ENCODE data around the gene C5orf47. TPM values are rescaled to one million over a fixed set of nuclear protein-coding genes. Genes with fewer than 3 reads are reported as not detected.
A peak's percentile ranks its signal among the peaks of the same experiment; 100 is the strongest.

The C5orf47 gene
- total RNA-seq, 1 experiment from 2014 or later: not detected

DNA sequence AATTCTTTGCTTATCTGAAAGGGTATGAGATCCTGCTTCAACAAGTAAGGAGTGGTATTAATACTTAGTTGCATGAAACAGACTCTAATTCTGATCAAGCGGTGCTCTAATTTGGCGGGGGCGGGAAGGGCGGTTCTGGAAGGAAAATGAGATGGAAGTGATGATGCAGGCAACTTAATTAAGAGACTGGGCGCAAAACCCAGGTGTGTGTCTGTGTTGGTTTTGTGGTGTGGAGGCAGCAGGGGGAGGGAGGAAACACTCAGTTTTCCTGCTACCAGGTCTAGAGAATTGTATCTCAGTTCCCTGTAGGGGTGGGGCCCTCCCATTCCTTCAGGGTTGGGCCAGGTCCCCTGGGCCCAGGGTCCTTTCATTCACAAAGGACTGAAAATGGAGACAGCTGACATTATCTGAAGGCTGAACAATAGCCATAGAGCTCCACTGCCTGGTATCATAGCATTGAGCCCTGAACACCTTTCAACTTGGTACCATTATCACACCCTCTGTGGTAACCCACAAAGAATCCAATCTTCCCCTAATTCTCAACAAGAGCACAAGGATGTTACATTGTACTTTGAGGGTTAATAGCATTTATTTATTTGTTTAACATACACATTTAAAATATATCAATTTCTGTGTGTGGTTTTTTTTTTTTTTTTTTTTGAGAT, 17.2 kb upstream of the C5orf47 start:
- no peak overlapping the region for H3K4me3 Mint-ChIP-seq (ENCODE audit: low read depth, unreplicated experiment)
- CTCF ChIA-PET: interaction anchor here (1.4 to 3.0 kb wide), 2 partner anchors 356 kb away, joined by 3 to 17 read pairs; partner anchors contain the start of gene BOD1
- intact Hi-C loops (cut with micrococcal nuclease; ENCODE audit: unreplicated experiment): loop anchor here (2.0 to 5.0 kb wide), 3 partner anchors 53 to 207 kb away; no protein-coding TSS in a partner anchor
- H3K27ac Mint-ChIP-seq (ENCODE audit: unreplicated experiment): no peak overlapping the region
- H3K4me1 Mint-ChIP-seq (ENCODE audit: low read depth, unreplicated experiment): peaks cover 22% of the 10 kb centered on the region
- TF ChIP-seq, protein P1, sequence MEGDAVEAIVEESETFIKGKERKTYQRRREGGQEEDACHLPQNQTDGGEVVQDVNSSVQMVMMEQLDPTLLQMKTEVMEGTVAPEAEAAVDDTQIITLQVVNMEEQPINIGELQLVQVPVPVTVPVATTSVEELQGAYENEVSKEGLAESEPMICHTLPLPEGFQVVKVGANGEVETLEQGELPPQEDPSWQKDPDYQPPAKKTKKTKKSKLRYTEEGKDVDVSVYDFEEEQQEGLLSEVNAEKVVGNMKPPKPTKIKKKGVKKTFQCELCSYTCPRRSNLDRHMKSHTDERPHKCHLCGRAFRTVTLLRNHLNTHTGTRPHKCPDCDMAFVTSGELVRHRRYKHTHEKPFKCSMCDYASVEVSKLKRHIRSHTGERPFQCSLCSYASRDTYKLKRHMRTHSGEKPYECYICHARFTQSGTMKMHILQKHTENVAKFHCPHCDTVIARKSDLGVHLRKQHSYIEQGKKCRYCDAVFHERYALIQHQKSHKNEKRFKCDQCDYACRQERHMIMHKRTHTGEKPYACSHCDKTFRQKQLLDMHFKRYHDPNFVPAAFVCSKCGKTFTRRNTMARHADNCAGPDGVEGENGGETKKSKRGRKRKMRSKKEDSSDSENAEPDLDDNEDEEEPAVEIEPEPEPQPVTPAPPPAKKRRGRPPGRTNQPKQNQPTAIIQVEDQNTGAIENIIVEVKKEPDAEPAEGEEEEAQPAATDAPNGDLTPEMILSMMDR (IDR thresholded peaks at IDR 0.05; ENCODE audit: unreplicated experiment): no peak
- peaks cover 9% of the 10 kb centered on the region for H3K27me3 Mint-ChIP-seq (ENCODE audit: unreplicated experiment)
- H3K9me3 Mint-ChIP-seq (ENCODE audit: low read depth, unreplicated experiment): no peaks in the 10 kb centered on the region
- no peak for DNase-seq
- no TSS peak for BruUV-seq (replicated peaks)
- peaks cover 9% of the 10 kb centered on the region for H3K36me3 Mint-ChIP-seq (ENCODE audit: insufficient read depth, unreplicated experiment)

DNA sequence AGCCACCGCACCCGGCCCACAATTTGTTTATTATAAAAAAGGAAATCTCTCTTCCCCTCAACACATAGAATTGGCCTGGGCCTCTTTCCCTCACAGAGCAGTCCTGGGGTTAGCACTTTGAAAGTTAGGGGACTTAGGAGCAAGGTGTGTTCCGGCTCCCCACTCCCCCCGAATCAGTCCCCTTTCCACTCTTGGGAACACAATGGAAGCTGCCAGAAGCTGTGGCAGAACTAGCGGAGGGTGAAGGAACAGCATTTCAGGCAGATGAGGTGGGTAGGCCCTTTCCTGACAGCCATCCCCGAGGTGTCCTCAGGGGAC, 16.4 kb upstream of the C5orf47 start:
- no peak for DNase-seq
- no TSS peak for BruUV-seq (replicated peaks)
- intact Hi-C loops (cut with micrococcal nuclease; ENCODE audit: unreplicated experiment): loop anchor here (2.0 to 5.0 kb wide), 3 partner anchors 54 to 208 kb away; no protein-coding TSS in a partner anchor
- Mint-ChIP-seq H3K36me3 (ENCODE audit: insufficient read depth, unreplicated experiment) (peaks cover 9% of the 10 kb centered on the region), H3K9me3 (ENCODE audit: low read depth, unreplicated experiment) (no peaks in the 10 kb centered on the region), H3K27me3 (ENCODE audit: unreplicated experiment) (peaks cover 16% of the 10 kb centered on the region), H3K27ac (ENCODE audit: unreplicated experiment) (peak overlapping the region; percentile 60), H3K4me1 (ENCODE audit: low read depth, unreplicated experiment) (peaks cover 22% of the 10 kb centered on the region), H3K4me3 (ENCODE audit: low read depth, unreplicated experiment) (peak overlapping the region; percentile 73)
- TF ChIP-seq, protein P1 (IDR thresholded peaks at IDR 0.05; ENCODE audit: unreplicated experiment): no peak
- CTCF ChIA-PET: interaction anchor here (0.7 to 3.0 kb wide), 10 partner anchors 9 to 357 kb away, joined by 3 to 17 read pairs (median 5); partner anchors contain the start of genes BOD1 and CPEB4

DNA sequence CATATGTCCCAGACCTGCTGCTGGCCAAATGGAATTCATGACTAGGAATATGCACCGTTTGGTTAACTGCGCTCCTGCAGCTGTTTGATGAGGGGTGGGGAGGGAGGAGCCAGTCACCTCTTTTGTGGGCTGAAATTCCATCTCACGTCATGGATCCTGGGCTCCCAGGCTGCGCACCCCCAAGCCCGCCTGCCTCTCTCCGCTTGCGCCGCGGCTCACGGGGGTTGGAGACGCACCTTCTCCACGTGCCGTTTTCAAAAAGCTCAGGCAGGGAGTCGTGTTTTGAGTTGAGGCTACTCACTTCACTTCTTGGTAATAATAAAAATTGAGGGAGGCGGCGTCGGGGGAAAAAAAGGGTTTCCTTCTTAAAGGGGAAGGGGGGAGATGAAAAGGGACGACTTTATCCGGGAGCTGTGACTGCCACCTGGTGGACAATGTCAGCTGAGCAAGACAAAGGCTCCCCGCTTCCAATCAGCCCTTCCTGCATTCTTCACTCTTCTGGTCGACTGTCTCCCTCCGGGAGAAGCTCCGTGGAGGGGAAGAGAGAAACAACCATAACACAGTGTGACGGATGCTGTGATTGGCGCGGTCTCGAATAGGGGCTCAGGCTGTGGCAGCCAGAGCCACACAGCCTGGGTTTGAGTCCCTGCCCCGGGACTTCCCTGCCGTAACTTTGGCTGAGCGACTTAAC, 15.9 kb upstream of the C5orf47 start:
- Mint-ChIP-seq H3K4me1 (ENCODE audit: low read depth, unreplicated experiment) (peaks cover 22% of the 10 kb centered on the region), H3K27me3 (ENCODE audit: unreplicated experiment) (peaks cover 21% of the 10 kb centered on the region), H3K4me3 (ENCODE audit: low read depth, unreplicated experiment) (peak overlapping the region; percentile 73), H3K36me3 (ENCODE audit: insufficient read depth, unreplicated experiment) (peaks cover 9% of the 10 kb centered on the region), H3K9me3 (ENCODE audit: low read depth, unreplicated experiment) (no peaks in the 10 kb centered on the region), H3K27ac (ENCODE audit: unreplicated experiment) (peak overlapping the region; percentile 60)
- intact Hi-C loops (cut with micrococcal nuclease; ENCODE audit: unreplicated experiment): loop anchor here (1.0 to 5.0 kb wide), 5 partner anchors 54 to 354 kb away; no protein-coding TSS in a partner anchor
- BruUV-seq (replicated peaks): no TSS peak
- peak; percentile 85 for DNase-seq
- TF ChIP-seq, protein P1 (IDR thresholded peaks at IDR 0.05; ENCODE audit: unreplicated experiment): peak; percentile 82
- CTCF ChIA-PET: interaction anchor here (0.7 to 3.0 kb wide), 14 partner anchors 10 to 357 kb away, joined by 3 to 17 read pairs (median 4); partner anchors contain the start of genes BOD1 and CPEB4

DNA sequence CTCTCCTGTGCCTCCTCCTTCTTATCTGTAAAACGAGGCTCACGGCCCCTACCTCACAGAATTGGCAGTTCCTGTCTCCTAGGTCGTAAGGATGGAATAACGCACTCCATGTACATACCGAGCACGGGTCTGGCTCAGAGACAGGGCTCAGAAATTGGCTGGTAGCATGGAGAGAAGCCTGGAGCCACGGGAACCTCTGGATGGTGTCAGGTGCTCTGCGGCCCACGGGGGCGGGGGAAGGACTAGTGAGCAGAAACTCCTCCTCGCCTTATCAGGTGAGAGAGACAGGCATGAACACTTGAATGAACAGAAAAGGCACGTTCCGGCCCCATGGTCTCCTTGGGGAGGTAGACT, 15.4 kb upstream of the C5orf47 start:
- no TSS peak for BruUV-seq (replicated peaks)
- peak overlapping the region; percentile 60 for H3K27ac Mint-ChIP-seq (ENCODE audit: unreplicated experiment)
- peaks cover 22% of the 10 kb centered on the region for H3K4me1 Mint-ChIP-seq (ENCODE audit: low read depth, unreplicated experiment)
- CTCF ChIA-PET: interaction anchor here (0.7 to 3.0 kb wide), 12 partner anchors 10 to 358 kb away, joined by 3 to 17 read pairs (median 5); partner anchors contain the start of genes BOD1 and CPEB4
- peaks cover 9% of the 10 kb centered on the region for H3K36me3 Mint-ChIP-seq (ENCODE audit: insufficient read depth, unreplicated experiment)
- TF ChIP-seq, protein P1 (IDR thresholded peaks at IDR 0.05; ENCODE audit: unreplicated experiment): no peak
- intact Hi-C loops (cut with micrococcal nuclease; ENCODE audit: unreplicated experiment): loop anchor here (1.0 to 5.0 kb wide), 5 partner anchors 55 to 354 kb away; no protein-coding TSS in a partner anchor
- H3K4me3 Mint-ChIP-seq (ENCODE audit: low read depth, unreplicated experiment): peak overlapping the region; percentile 73
- DNase-seq: peak; percentile 44
- peaks cover 26% of the 10 kb centered on the region for H3K27me3 Mint-ChIP-seq (ENCODE audit: unreplicated experiment)
- no peaks in the 10 kb centered on the region for H3K9me3 Mint-ChIP-seq (ENCODE audit: low read depth, unreplicated experiment)
